Activated CD4-positive, alpha-beta T cell treated with anti-CD3 and anti-CD28 coated beads for 36 hours (primary cell): Measurements from ENCODE around the gene DGCR6L. TPM values are rescaled to one million over a fixed set of nuclear protein-coding genes. Genes with fewer than 3 reads are reported as not detected.
A peak's percentile ranks its signal among the peaks of the same experiment; 100 is the strongest.
"Not testable (repeated sequence)": the region's sequence is repeated elsewhere in the genome, so short reads cannot be mapped to it uniquely, and the experiment has no call there.

Source experiments
- ATAC-seq: fragments of 200-7000 bp; cut with Tn5 transposase; one replicate; pipeline ENCODE4 v1.10.0; 2021; ENCODE audit warnings: mild to moderate bottlenecking, moderate library complexity
- CTCF ChIA-PET: fragments of 350-600 bp; sonication (Branson Sonifier 250); formaldehyde crosslinking; loops from one replicate; lab custom pipeline; 2021; ENCODE audit warnings: antibody characterized with exemption; lab: Charles Lee
- POLR2A ChIA-PET: fragments of 350-600 bp; sonication (Branson Sonifier 250); formaldehyde crosslinking; loops from one replicate; lab custom pipeline; 2021; ENCODE audit warnings: antibody characterized with exemption, inconsistent platforms; lab: Charles Lee
- DNase-seq: peaks from one replicate; pipeline ENCODE4 v3.0.0-alpha.2; 2020
- H3K27ac Mint-ChIP-seq: one replicate; pipeline ENCODE4 v1.8.0; 2021; ENCODE audit warnings: mixed read lengths
- H3K27me3 Mint-ChIP-seq: one replicate; pipeline ENCODE4 v1.8.0; 2021; ENCODE audit warnings: mixed read lengths
- H3K36me3 Mint-ChIP-seq: one replicate; pipeline ENCODE4 v1.8.0; 2021; ENCODE audit warnings: low read depth, mixed read lengths
- H3K4me1 Mint-ChIP-seq: one replicate; pipeline ENCODE4 v1.8.0; 2021; ENCODE audit warnings: mixed read lengths
- H3K4me3 Mint-ChIP-seq: one replicate; pipeline ENCODE4 v1.8.0; 2021; ENCODE audit warnings: mild to moderate bottlenecking, moderate library complexity, mixed read lengths
- H3K9me3 Mint-ChIP-seq: one replicate; pipeline ENCODE4 v1.8.0; 2021; ENCODE audit warnings: low read depth, mixed read lengths
- intact Hi-C, 2 experiments: fragments of 100-400 bp; cut with DNase I in 1 of 2; cut with micrococcal nuclease in 1 of 2; formaldehyde crosslinking; loops; one replicate each; pipeline versions ENCODE4 v1.14.2 to v1.15.1; 2022 to 2024; cut with DNase I, micrococcal nuclease
- total RNA-seq, 2 experiments: library from RNA; stranded (reverse); gene quantifications; one replicate each; pipeline ENCODE4 v1.2.3, GENCODE V29; 2021

DGCR6L gene
- total RNA-seq, 2 experiments from 2014 or later = 22.4 to 24.8 TPM

- H3K27ac Mint-ChIP-seq, H3K4me1 Mint-ChIP-seq, DNase-seq, POLR2A ChIA-PET, intact Hi-C loops, H3K36me3 Mint-ChIP-seq, H3K27me3 Mint-ChIP-seq, H3K9me3 Mint-ChIP-seq, H3K4me3 Mint-ChIP-seq: not testable (repeated sequence)
- CTCF ChIA-PET = interaction anchor here (0.7 to 1.1 kb wide), 2 partner anchors 77 to 129 kb away, joined by 3 read pairs; no protein-coding TSS in a partner anchor
- peak; percentile 4 for ATAC-seq
Observed at GRCh38 chr22:20286312-20286660, 33.6 kb downstream of the DGCR6L start.

- H3K36me3 Mint-ChIP-seq, H3K4me1 Mint-ChIP-seq, POLR2A ChIA-PET, H3K27me3 Mint-ChIP-seq, H3K9me3 Mint-ChIP-seq, H3K27ac Mint-ChIP-seq, H3K4me3 Mint-ChIP-seq: not testable (repeated sequence)
- ATAC-seq (peak; percentile 93), DNase-seq (peak; percentile 83)
- CTCF ChIA-PET = interaction anchor here (0.7 to 2.7 kb wide), 3 partner anchors 76 to 129 kb away, joined by 3 to 9 read pairs (median 3); no protein-coding TSS in a partner anchor
- intact Hi-C loops = loop anchor here (1.0 kb wide), 2 partner anchors 128 to 315 kb away; no protein-coding TSS in a partner anchor
Observed at GRCh38 chr22:20285473-20286311, 34.2 kb downstream of the DGCR6L start.

GRCh38 chr22:20284471-20285086 lies 35.3 kb downstream of the DGCR6L start:
- H3K27me3 Mint-ChIP-seq = no peaks in the 10 kb centered on the region
- ChIA-PET POLR2A (no interaction called here), CTCF (interaction anchor here (2.7 kb wide), 1 partner anchor 128 kb away, joined by 9 read pairs; no protein-coding TSS in a partner anchor)
- no peaks in the 10 kb centered on the region for H3K9me3 Mint-ChIP-seq
- no peak for ATAC-seq
- H3K4me3 Mint-ChIP-seq = no peak overlapping the region
- intact Hi-C loops = loop anchor here (1.0 kb wide), 2 partner anchors 127 to 314 kb away; no protein-coding TSS in a partner anchor
- no peaks in the 10 kb centered on the region for H3K36me3 Mint-ChIP-seq
- H3K27ac Mint-ChIP-seq = no peak overlapping the region
- DNase-seq = no peak
- H3K4me1 Mint-ChIP-seq = no peaks in the 10 kb centered on the region

- ChIA-PET CTCF (interaction anchor here (0.8 to 2.7 kb wide), 2 partner anchors 127 to 130 kb away, joined by 4 to 9 read pairs; no protein-coding TSS in a partner anchor), POLR2A (no interaction called here)
- intact Hi-C loops = no loop called here
- Mint-ChIP-seq H3K27ac (no peak overlapping the region), H3K9me3 (no peaks in the 10 kb centered on the region), H3K36me3 (no peaks in the 10 kb centered on the region), H3K4me1 (no peaks in the 10 kb centered on the region), H3K4me3 (no peak overlapping the region), H3K27me3 (no peaks in the 10 kb centered on the region)
- DNase-seq = no peak
- no peak for ATAC-seq
Observed at GRCh38 chr22:20283674-20284066, 36.2 kb downstream of the DGCR6L start.

- no peaks in the 10 kb centered on the region for H3K36me3 Mint-ChIP-seq
- intact Hi-C loops = no loop called here
- ATAC-seq (no peak), DNase-seq (no peak)
- ChIA-PET CTCF (interaction anchor here (0.8 to 2.7 kb wide), 2 partner anchors 126 to 130 kb away, joined by 4 to 9 read pairs; no protein-coding TSS in a partner anchor), POLR2A (no interaction called here)
- no peak overlapping the region for H3K27ac Mint-ChIP-seq
- H3K4me3 Mint-ChIP-seq = no peak overlapping the region
- H3K4me1 Mint-ChIP-seq = no peaks in the 10 kb centered on the region
- H3K27me3 Mint-ChIP-seq = no peaks in the 10 kb centered on the region
- no peaks in the 10 kb centered on the region for H3K9me3 Mint-ChIP-seq
Observed at GRCh38 chr22:20282901-20283673, 36.8 kb downstream of the DGCR6L start.

GRCh38 chr22:20281891-20282290 lies 38.0 kb downstream of the DGCR6L start:
- intact Hi-C loops = no loop called here
- CTCF ChIA-PET = no interaction called here
- Mint-ChIP-seq H3K4me3 (no peak overlapping the region), H3K9me3 (no peaks in the 10 kb centered on the region), H3K27me3 (no peaks in the 10 kb centered on the region), H3K36me3 (no peaks in the 10 kb centered on the region), H3K4me1 (no peaks in the 10 kb centered on the region), H3K27ac (no peak overlapping the region)
- DNase-seq = no peak
- no peak for ATAC-seq
- POLR2A ChIA-PET = no interaction called here

GRCh38 chr22:20281473-20281872 lies 38.4 kb downstream of the DGCR6L start:
- DNase-seq, intact Hi-C loops, ATAC-seq, CTCF ChIA-PET, H3K9me3 Mint-ChIP-seq, H3K27ac Mint-ChIP-seq, POLR2A ChIA-PET, H3K27me3 Mint-ChIP-seq, H3K4me1 Mint-ChIP-seq, H3K4me3 Mint-ChIP-seq, H3K36me3 Mint-ChIP-seq: not testable (repeated sequence)

GRCh38 chr22:20280866-20281265 lies 39.0 kb downstream of the DGCR6L start:
- no peaks in the 10 kb centered on the region for H3K27me3 Mint-ChIP-seq
- DNase-seq (no peak), ATAC-seq (no peak)
- H3K9me3 Mint-ChIP-seq = no peaks in the 10 kb centered on the region
- H3K36me3 Mint-ChIP-seq = no peaks in the 10 kb centered on the region
- no peak overlapping the region for H3K27ac Mint-ChIP-seq
- CTCF ChIA-PET = no interaction called here
- intact Hi-C loops = no loop called here
- no peaks in the 10 kb centered on the region for H3K4me1 Mint-ChIP-seq
- no peak overlapping the region for H3K4me3 Mint-ChIP-seq
- POLR2A ChIA-PET = no interaction called here

GRCh38 chr22:20280163-20280562 lies 39.7 kb downstream of the DGCR6L start:
- not testable (repeated sequence) for H3K27me3 Mint-ChIP-seq

GRCh38 chr22:20279662-20280134 lies 40.2 kb downstream of the DGCR6L start:
- intact Hi-C loops = no loop called here
- Mint-ChIP-seq H3K36me3 (no peaks in the 10 kb centered on the region), H3K4me3 (no peak overlapping the region), H3K27ac (no peak overlapping the region), H3K9me3 (no peaks in the 10 kb centered on the region), H3K4me1 (no peaks in the 10 kb centered on the region), H3K27me3 (no peaks in the 10 kb centered on the region)
- no peak for DNase-seq
- POLR2A ChIA-PET = no interaction called here
- CTCF ChIA-PET = no interaction called here
- no peak for ATAC-seq

More at GRCh38 chr22:20280163-20280562, 39.7 kb downstream of the DGCR6L start:
- CTCF ChIA-PET, H3K4me1 Mint-ChIP-seq, H3K4me3 Mint-ChIP-seq, H3K9me3 Mint-ChIP-seq, DNase-seq, POLR2A ChIA-PET, intact Hi-C loops, ATAC-seq, H3K36me3 Mint-ChIP-seq, H3K27ac Mint-ChIP-seq: not testable (repeated sequence)
